Smooth muscle cell (in vitro differentiated cells): ENCODE results near the gene ZNF77. TPM values are rescaled to one million over a fixed set of nuclear protein-coding genes. Genes with fewer than 3 reads are reported as not detected.
A peak's percentile ranks its signal among the peaks of the same experiment; 100 is the strongest.
"Not testable (repeated sequence)": the region's sequence is repeated elsewhere in the genome, so short reads cannot be mapped to it uniquely, and the experiment has no call there.

Experiments
- DNase-seq: peaks from one replicate; lab custom pipeline; 2025; ENCODE audit not compliant: unreplicated experiment; lab: John Stamatoyannopoulos, UW
- H2AFZ ChIP-seq: fragments of 200-600 bp; sonication (generic); 2 replicates; pipeline ENCODE4 v1.6.0; 2016; ENCODE audit warnings: antibody characterized with exemption, low read depth, mild to moderate bottlenecking
- H3F3A ChIP-seq: fragments of 200-600 bp; sonication (generic); 2 replicates; pipeline ENCODE4 v1.6.0; 2017; ENCODE audit warnings: antibody characterized with exemption, low read depth
- H3K27ac ChIP-seq: fragments of 200-600 bp; sonication (generic); 2 replicates; pipeline ENCODE4 v1.5.1; 2016; ENCODE audit warnings: low read depth, mild to moderate bottlenecking
- H3K27me3 ChIP-seq: fragments of 200-600 bp; sonication (generic); 2 replicates; pipeline ENCODE4 v1.6.1; 2016; ENCODE audit warnings: low read depth, mild to moderate bottlenecking
- H3K36me3 ChIP-seq: fragments of 200-600 bp; sonication (generic); 2 replicates; pipeline ENCODE4 v1.5.1; 2016; ENCODE audit warnings: low read depth
- H3K4me1 ChIP-seq: fragments of 200-600 bp; sonication (generic); 2 replicates; pipeline ENCODE4 v1.5.1; 2016; ENCODE audit warnings: low read depth
- H3K4me2 ChIP-seq: fragments of 200-600 bp; sonication (generic); 2 replicates; pipeline ENCODE4 v1.6.0; 2016; ENCODE audit warnings: mild to moderate bottlenecking
- H3K4me3 ChIP-seq: fragments of 200-600 bp; sonication (generic); 2 replicates; pipeline ENCODE4 v1.5.1; 2016; ENCODE audit warnings: mild to moderate bottlenecking
- H3K79me2 ChIP-seq: fragments of 200-600 bp; sonication (generic); 2 replicates; pipeline ENCODE4 v1.6.0; 2016; ENCODE audit warnings: low read depth, mild to moderate bottlenecking
- H3K9ac ChIP-seq: fragments of 200-600 bp; sonication (generic); 2 replicates; pipeline ENCODE4 v1.6.0; 2016; ENCODE audit warnings: low read depth
- H3K9me3 ChIP-seq: fragments of 200-600 bp; sonication (generic); replicated peaks from 2 replicates; pipeline ENCODE4 v1.5.1; 2016; ENCODE audit warnings: low read depth
- H4K20me1 ChIP-seq: fragments of 200-600 bp; sonication (generic); 2 replicates; pipeline ENCODE4 v1.6.0; 2016; ENCODE audit warnings: low read depth
- CTCF ChIP-seq: fragments of 200-600 bp; sonication (generic); IDR thresholded peaks from 2 replicates; pipeline ENCODE4 v1.5.1; 2017; ENCODE audit warnings: borderline replicate concordance, mild to moderate bottlenecking, antibody characterized with exemption; ENCODE audit not compliant: insufficient read depth, poor library complexity, severe bottlenecking
- WGBS: methylation state at CpG from one replicate; pipeline ENCODE4 v1.1.7; 2016; ENCODE audit warnings: low lambda C conversion rate; 5-methylcytosine and 5-hydroxymethylcytosine counted together
- polyA plus RNA-seq: library from polyadenylated mRNA; unstranded; fragments of >200 nt; fragmentation: Nextera tagmentation; extraction: Ambion mirVana; gene quantifications from 2 replicates; pipeline ENCODE4 v1.2.1, GENCODE V29; 2016
- total RNA-seq: library from RNA; depleted of rRNA; stranded (reverse); fragments of >200 nt; gene quantifications from 2 replicates; pipeline ENCODE4 v1.2.3, GENCODE V29; 2014

The ZNF77 gene
- total and polyA plus RNA-seq, 2 experiments from 2014 or later: 2.3 to 2.5 TPM

- Histone ChIP-seq H3K36me3 (no peaks in the 10 kb centered on the region), H3K79me2 (no peaks in the 10 kb centered on the region), H3K4me2 (no peak overlapping the region), H3K9ac (no peak overlapping the region), H3K4me3 (no peak overlapping the region), H3K9me3 (no peaks in the 10 kb centered on the region), H3K27me3 (no peaks in the 10 kb centered on the region), H4K20me1 (no peaks in the 10 kb centered on the region), H2AFZ (no peak overlapping the region), H3K27ac (no peak overlapping the region), H3F3A (no peaks in the 10 kb centered on the region), H3K4me1 (no peaks in the 10 kb centered on the region)
- DNase-seq: no peak
- no peak for TF ChIP-seq CTCF
- WGBS: 96% methylated on average over 5 of the region's 5 CpGs
These were observed 20.1 kb upstream of the ZNF77 start for GRCh38 chr19:2964874-2965273.

GRCh38 chr19:2963631-2964030, 18.9 kb upstream of the ZNF77 start:
- H3K9me3 ChIP-seq, H3K4me1 ChIP-seq, H3K27me3 ChIP-seq, H3K4me2 ChIP-seq, H3K79me2 ChIP-seq, H2AFZ ChIP-seq, H3F3A ChIP-seq, H4K20me1 ChIP-seq, H3K9ac ChIP-seq, H3K36me3 ChIP-seq, H3K4me3 ChIP-seq, DNase-seq, H3K27ac ChIP-seq: not testable (repeated sequence)
- WGBS: 92% methylated on average over 12 of the region's 12 CpGs

DNA sequence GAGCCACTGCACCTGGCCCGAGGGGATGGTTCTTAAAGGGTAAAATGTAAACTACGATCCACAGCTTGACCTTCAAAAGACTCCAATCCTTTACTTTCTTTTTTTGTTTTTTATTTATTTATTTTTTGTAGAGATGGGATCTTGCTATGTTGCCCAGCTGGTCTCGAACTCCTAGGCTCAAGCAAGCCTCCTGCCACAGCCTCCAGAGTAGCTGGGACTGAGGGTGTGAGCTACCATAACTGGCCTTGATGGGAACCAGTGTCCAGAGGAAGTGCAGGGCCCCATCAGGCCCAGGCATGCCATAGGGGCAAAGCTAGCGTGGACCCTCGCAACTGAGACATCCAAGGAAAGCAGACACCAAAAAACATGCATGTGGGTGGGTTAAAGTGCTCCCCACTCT, 18.4 kb upstream of the ZNF77 start:
- WGBS: 92% methylated on average over 5 of the region's 5 CpGs
- Histone ChIP-seq H3K27ac (no peak overlapping the region), H3K9me3 (no peaks in the 10 kb centered on the region)

GRCh38 chr19:2962018-2962670, 17.4 kb upstream of the ZNF77 start:
- DNase-seq: no peak
- H4K20me1 ChIP-seq: no peaks in the 10 kb centered on the region
- H3K36me3 ChIP-seq: no peaks in the 10 kb centered on the region
- WGBS: 52% methylated on average over 17 of the region's 17 CpGs
- no peak overlapping the region for H3K9ac ChIP-seq
- no peaks in the 10 kb centered on the region for H3K27me3 ChIP-seq
- peak overlapping the region; percentile 48 for H3K4me2 ChIP-seq
- no peaks in the 10 kb centered on the region for H3K79me2 ChIP-seq
- no peaks in the 10 kb centered on the region for H3F3A ChIP-seq
- no peaks in the 10 kb centered on the region for H3K9me3 ChIP-seq
- no peak overlapping the region for H3K27ac ChIP-seq
- peak; percentile 79 for TF ChIP-seq CTCF
- peak overlapping the region; percentile 26 for H2AFZ ChIP-seq
- H3K4me3 ChIP-seq: no peak overlapping the region
- no peaks in the 10 kb centered on the region for H3K4me1 ChIP-seq

More for the DNA sequence above, 18.4 kb upstream of the ZNF77 start:
- Histone ChIP-seq H3K79me2 (no peaks in the 10 kb centered on the region), H2AFZ (no peak overlapping the region), H3K9ac (no peak overlapping the region), H4K20me1 (no peaks in the 10 kb centered on the region), H3K36me3 (no peaks in the 10 kb centered on the region), H3K27me3 (no peaks in the 10 kb centered on the region), H3K4me1 (no peaks in the 10 kb centered on the region), H3K4me2 (no peak overlapping the region), H3F3A (no peaks in the 10 kb centered on the region), H3K4me3 (no peak overlapping the region)
- DNase-seq: no peak
- TF ChIP-seq CTCF: no peak
